Measurements from ENCODE around the gene STS. TPM values are rescaled to one million over a fixed set of nuclear protein-coding genes. Genes with fewer than 3 reads are reported as not detected.
A peak's percentile ranks its signal among the peaks of the same experiment; 100 is the strongest.

STS gene
- total RNA-seq, 4 donors from 2014 or later, result 1.8 to 7.9 (median 5.3) TPM

- in situ Hi-C loops (cut with MboI; ENCODE audit: low pct_ligation_motif_present in 1 of 4, low pct_unique_long_range_greater_than_20kb in 1 of 4, low sequenced_read_pairs in 3 of 4) (no loop called here), intact Hi-C loops (cut with DNase I; ENCODE audit: low total_unique reads) (no loop called here)
- TF ChIP-seq CTCF (IDR thresholded peaks at IDR 0.05) (no peak), POLR2A (IDR thresholded peaks at IDR 0.05) (no peak), POLR2AphosphoS5 (IDR thresholded peaks at IDR 0.05) (no peak), EP300 (IDR thresholded peaks at IDR 0.05; ENCODE audit: low read depth) (no peak)
- H3K4me3 ChIP-seq, result no peak overlapping the region
- H3K4me1 ChIP-seq, result no peaks in the 10 kb centered on the region
- no peaks in the 10 kb centered on the region for H3K36me3 ChIP-seq
- no peak for DNase-seq
- 93% methylated on average over 3 of the region's 3 CpGs; no CpG with 5 or more reads in 1 of the 2 donors for WGBS, 2 donors (ENCODE audit: low coverage in 1 of 2)
- no peaks in the 10 kb centered on the region for H3K27me3 ChIP-seq
- no peak overlapping the region for H3K27ac ChIP-seq
- H3K9me3 ChIP-seq, result no peaks in the 10 kb centered on the region
Observed at GRCh38 chrX:7156879-7157278, 9.4 kb downstream of the STS start.

- no peaks in the 10 kb centered on the region for H3K4me1 ChIP-seq
- no peak for TF ChIP-seq POLR2A (IDR thresholded peaks at IDR 0.05)
- no peak for TF ChIP-seq CTCF (IDR thresholded peaks at IDR 0.05)
- TF ChIP-seq EP300 (IDR thresholded peaks at IDR 0.05; ENCODE audit: low read depth), result no peak
- no peak for TF ChIP-seq POLR2AphosphoS5 (IDR thresholded peaks at IDR 0.05)
- H3K27ac ChIP-seq, result no peak overlapping the region
- H3K27me3 ChIP-seq, result no peaks in the 10 kb centered on the region
- intact Hi-C loops (cut with DNase I; ENCODE audit: low total_unique reads) (no loop called here), in situ Hi-C loops (cut with MboI; ENCODE audit: low pct_ligation_motif_present in 1 of 4, low pct_unique_long_range_greater_than_20kb in 1 of 4, low sequenced_read_pairs in 3 of 4) (no loop called here)
- DNase-seq, result no peak
- H3K36me3 ChIP-seq, result no peaks in the 10 kb centered on the region
- 73 to 77% methylated on average over 3 to 5 of the region's 5 CpGs for WGBS, 2 donors (ENCODE audit: low coverage in 1 of 2)
- H3K9me3 ChIP-seq, result no peaks in the 10 kb centered on the region
- H3K4me3 ChIP-seq, result no peak overlapping the region
Observed at GRCh38 chrX:7158468-7158990, 11.0 kb downstream of the STS start.

- intact Hi-C loops (cut with DNase I; ENCODE audit: low total_unique reads), result no loop called here
Observed at GRCh38 chrX:7159149-7159861, 11.8 kb downstream of the STS start.

More at GRCh38 chrX:7159149-7159861, 11.8 kb downstream of the STS start:
- DNase-seq, result peak; percentile 19
- WGBS, 2 donors (ENCODE audit: low coverage in 1 of 2), result 40 to 60% methylated on average over 1 to 7 of the region's 7 CpGs
- Histone ChIP-seq H3K9me3 (no peaks in the 10 kb centered on the region), H3K4me1 (no peaks in the 10 kb centered on the region), H3K27ac (no peak overlapping the region), H3K4me3 (no peak overlapping the region), H3K27me3 (no peaks in the 10 kb centered on the region), H3K36me3 (no peaks in the 10 kb centered on the region)
- no peak for TF ChIP-seq EP300 (IDR thresholded peaks at IDR 0.05; ENCODE audit: low read depth)
- TF ChIP-seq POLR2A (IDR thresholded peaks at IDR 0.05), result no peak
- TF ChIP-seq CTCF (IDR thresholded peaks at IDR 0.05), result no peak
- no peak for TF ChIP-seq POLR2AphosphoS5 (IDR thresholded peaks at IDR 0.05)
- in situ Hi-C loops (cut with MboI; ENCODE audit: low pct_ligation_motif_present in 1 of 4, low pct_unique_long_range_greater_than_20kb in 1 of 4, low sequenced_read_pairs in 3 of 4), result no loop called here

Measured in transverse colon (tissue), 4 donors.